CD4-positive, alpha-beta memory T cell (primary cell): ENCODE measurements around the gene PIGQ. TPM values are rescaled to one million over a fixed set of nuclear protein-coding genes. Genes with fewer than 3 reads are reported as not detected.

Experiments used
- CTCF ChIA-PET: fragments of 350-600 bp; sonication (Branson Sonifier 250); formaldehyde crosslinking; loops from one replicate; lab custom pipeline; 2021; ENCODE audit warnings: inconsistent platforms; ENCODE audit not compliant: partially characterized antibody; lab: Charles Lee
- POLR2A ChIA-PET: fragments of 350-600 bp; sonication (Branson Sonifier 250); formaldehyde crosslinking; loops from one replicate; lab custom pipeline; 2021; ENCODE audit not compliant: partially characterized antibody; lab: Charles Lee
- DNase-seq, 5 donors: peaks; one replicate each; pipeline versions ENCODE4 v3.0.0 to v3.0.0-alpha.2; 2020 to 2022; ENCODE audit warnings: mixed read lengths in 1 of 5
- H3K27ac ChIP-seq: one replicate; pipeline ENCODE4 v1.7.0; 2013; ENCODE audit warnings: low read depth, low read length
- H3K27me3 ChIP-seq: 2 replicates; pipeline ENCODE4 v1.7.0; 2013; ENCODE audit warnings: mild to moderate bottlenecking, low read length, moderate library complexity; ENCODE audit not compliant: insufficient read depth
- H3K36me3 ChIP-seq: 2 replicates; pipeline ENCODE4 v1.7.0; 2013; ENCODE audit warnings: mild to moderate bottlenecking, low read length, moderate library complexity; ENCODE audit not compliant: insufficient read depth
- H3K4me1 ChIP-seq: 2 replicates; pipeline ENCODE4 v1.7.0; 2013; ENCODE audit warnings: mild to moderate bottlenecking, low read length, moderate library complexity; ENCODE audit not compliant: insufficient read depth
- H3K4me3 ChIP-seq, 2 donors: one replicate each; pipeline ENCODE4 v1.7.0; 2013; ENCODE audit warnings: low read length in 2 of 2, mild to moderate bottlenecking in 1 of 2
- H3K9me3 ChIP-seq, 2 donors: one replicate each; pipeline ENCODE4 v1.7.0; 2013; ENCODE audit warnings: low read length in 2 of 2, control low read depth in 1 of 2; ENCODE audit not compliant: control insufficient read depth in 1 of 2
- H3K27ac Mint-ChIP-seq, 7 donors: one replicate each; pipeline ENCODE4 v1.8.0; 2020 to 2021; ENCODE audit warnings: mixed read lengths in 7 of 7, mild to moderate bottlenecking in 6 of 7, inconsistent platforms in 3 of 7, moderate library complexity in 3 of 7
- H3K27me3 Mint-ChIP-seq, 2 donors: one replicate each; pipeline ENCODE4 v1.8.0; 2020 to 2021; ENCODE audit warnings: mixed read lengths in 2 of 2
- H3K36me3 Mint-ChIP-seq, 2 donors: one replicate each; pipeline ENCODE4 v1.8.0; 2020 to 2021; ENCODE audit warnings: mixed read lengths in 2 of 2, inconsistent platforms in 1 of 2, mild to moderate bottlenecking in 1 of 2
- H3K4me1 Mint-ChIP-seq, 4 donors: one replicate each; pipeline ENCODE4 v1.8.0; 2020 to 2021; ENCODE audit warnings: mixed read lengths in 4 of 4, mild to moderate bottlenecking in 1 of 4
- H3K4me3 Mint-ChIP-seq, 8 donors: one replicate each; pipeline ENCODE4 v1.8.0; 2020 to 2021; ENCODE audit warnings: mixed read lengths in 8 of 8, mild to moderate bottlenecking in 7 of 8, moderate library complexity in 6 of 8, inconsistent platforms in 3 of 8
- H3K9me3 Mint-ChIP-seq, 8 donors: one replicate each; pipeline ENCODE4 v1.8.0; 2020 to 2021; ENCODE audit warnings: mixed read lengths in 8 of 8, mild to moderate bottlenecking in 5 of 8, inconsistent platforms in 3 of 8, moderate library complexity in 1 of 8
- intact Hi-C: fragments of 100-400 bp; cut with micrococcal nuclease; formaldehyde crosslinking; loops from one replicate; pipeline ENCODE4 v1.15.1; 2023
- polyA plus RNA-seq, 2 donors: library from polyadenylated mRNA; unstranded; fragments of 300-500 nt; fragmentation: Illumina TruSeq; gene quantifications; one replicate each; pipeline ENCODE4 v1.2.3, GENCODE V29; 2021
- total RNA-seq, 2 experiments: library from RNA; stranded (reverse); gene quantifications; one replicate each; pipeline ENCODE4 v1.2.3, GENCODE V29; 2021

PIGQ gene
- total and polyA plus RNA-seq, 4 experiments from 2014 or later: 7.2 to 63.3 (median 37.0) TPM

GRCh38 chr16:544517-544916, 25.3 kb upstream of the PIGQ start:
- peaks cover 0 to 1% (median 0%) of the 10 kb centered on the region in 4 donors for H3K4me1 Mint-ChIP-seq

GRCh38 chr16:546909-547770, 22.6 kb upstream of the PIGQ start:
- Histone ChIP-seq H3K4me3 (no peak overlapping the region), H3K9me3 (no peaks in the 10 kb centered on the region), H3K27ac (no peak overlapping the region), H3K4me1 (no peaks in the 10 kb centered on the region), H3K27me3 (no peaks in the 10 kb centered on the region), H3K36me3 (no peaks in the 10 kb centered on the region)
- no peak overlapping the region for H3K4me3 Mint-ChIP-seq
- peaks cover 0 to 1% (median 0%) of the 10 kb centered on the region in 4 donors for H3K4me1 Mint-ChIP-seq
- H3K27me3 Mint-ChIP-seq: no peaks in the 10 kb centered on the region
- intact Hi-C loops: no loop called here
- ChIA-PET CTCF (no interaction called here), POLR2A (interaction anchor here (1.0 to 1.4 kb wide), 2 partner anchors 18 to 89 kb away, joined by 3 to 5 read pairs; partner anchors contain the start of gene METTL26)
- peak; percentile 28 to 63 (median 31) for DNase-seq
- H3K27ac Mint-ChIP-seq: peak overlapping the region in 1 of 7 donors; percentile 51
- peaks cover 0 to 5% of the 10 kb centered on the region in 2 donors for H3K36me3 Mint-ChIP-seq
- H3K9me3 Mint-ChIP-seq: no peaks in the 10 kb centered on the region

More at GRCh38 chr16:544517-544916, 25.3 kb upstream of the PIGQ start:
- intact Hi-C loops: no loop called here
- no peaks in the 10 kb centered on the region for H3K36me3 ChIP-seq
- no peaks in the 10 kb centered on the region for H3K4me1 ChIP-seq
- H3K27me3 ChIP-seq: no peaks in the 10 kb centered on the region
- Mint-ChIP-seq H3K27ac (no peak overlapping the region), H3K27me3 (no peaks in the 10 kb centered on the region), H3K36me3 (peaks cover 0 to 5% of the 10 kb centered on the region in 2 donors), H3K4me3 (no peak overlapping the region), H3K9me3 (no peaks in the 10 kb centered on the region)
- POLR2A ChIA-PET: no interaction called here
- DNase-seq: no peak
- no peak overlapping the region for H3K4me3 ChIP-seq
- H3K27ac ChIP-seq: no peak overlapping the region
- no peaks in the 10 kb centered on the region for H3K9me3 ChIP-seq
- CTCF ChIA-PET: no interaction called here

GRCh38 chr16:548586-548985, 21.2 kb upstream of the PIGQ start:
- Mint-ChIP-seq H3K9me3 (no peaks in the 10 kb centered on the region), H3K27me3 (no peaks in the 10 kb centered on the region), H3K27ac (no peak overlapping the region), H3K4me3 (no peak overlapping the region), H3K4me1 (peaks cover 0 to 1% (median 0%) of the 10 kb centered on the region in 4 donors), H3K36me3 (peaks cover 0 to 1% of the 10 kb centered on the region in 2 donors)
- intact Hi-C loops: no loop called here
- no peaks in the 10 kb centered on the region for H3K27me3 ChIP-seq
- CTCF ChIA-PET: no interaction called here
- H3K9me3 ChIP-seq: no peaks in the 10 kb centered on the region
- no peak overlapping the region for H3K4me3 ChIP-seq
- H3K27ac ChIP-seq: no peak overlapping the region
- H3K36me3 ChIP-seq: no peaks in the 10 kb centered on the region
- POLR2A ChIA-PET: no interaction called here
- H3K4me1 ChIP-seq: no peaks in the 10 kb centered on the region
- no peak for DNase-seq

GRCh38 chr16:549544-550263, 20.1 kb upstream of the PIGQ start:
- H3K27me3 ChIP-seq: no peaks in the 10 kb centered on the region

DNA sequence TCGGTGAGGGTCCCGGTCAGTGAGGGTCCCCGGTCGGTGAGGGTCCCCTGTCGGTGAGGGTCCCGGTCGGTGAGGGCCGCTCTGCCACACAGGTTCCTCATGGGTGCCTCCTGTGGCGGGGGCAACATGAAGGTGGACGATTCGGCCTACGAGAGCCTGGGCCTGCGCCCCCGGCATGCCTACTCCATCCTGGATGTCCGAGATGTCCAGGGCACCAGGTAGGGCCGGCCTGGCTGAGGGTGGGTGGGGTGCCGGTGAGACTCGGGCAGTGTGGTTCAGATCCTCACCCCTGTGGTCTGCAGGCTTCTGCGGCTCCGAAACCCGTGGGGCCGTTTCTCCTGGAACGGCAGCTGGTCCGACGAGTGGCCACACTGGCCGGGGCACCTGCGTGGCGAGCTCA, 18.6 kb upstream of the PIGQ start:
- Mint-ChIP-seq H3K4me3 (no peak overlapping the region), H3K27ac (no peak overlapping the region), H3K4me1 (no peaks in the 10 kb centered on the region), H3K27me3 (no peaks in the 10 kb centered on the region), H3K36me3 (peaks cover 0 to 1% of the 10 kb centered on the region in 2 donors), H3K9me3 (no peaks in the 10 kb centered on the region)
- Histone ChIP-seq H3K36me3 (no peaks in the 10 kb centered on the region), H3K9me3 (no peaks in the 10 kb centered on the region), H3K27ac (no peak overlapping the region), H3K4me3 (no peak overlapping the region), H3K27me3 (no peaks in the 10 kb centered on the region), H3K4me1 (no peaks in the 10 kb centered on the region)
- intact Hi-C loops: no loop called here
- DNase-seq: no peak
- ChIA-PET POLR2A (no interaction called here), CTCF (no interaction called here)

More at GRCh38 chr16:549544-550263, 20.1 kb upstream of the PIGQ start:
- Histone ChIP-seq H3K9me3 (no peaks in the 10 kb centered on the region), H3K4me1 (no peaks in the 10 kb centered on the region), H3K27ac (no peak overlapping the region), H3K36me3 (no peaks in the 10 kb centered on the region), H3K4me3 (no peak overlapping the region)
- no peaks in the 10 kb centered on the region for H3K27me3 Mint-ChIP-seq
- no peaks in the 10 kb centered on the region for H3K9me3 Mint-ChIP-seq
- peaks cover 0 to 3% of the 10 kb centered on the region in 2 donors for H3K36me3 Mint-ChIP-seq
- no peak overlapping the region for H3K4me3 Mint-ChIP-seq
- intact Hi-C loops: no loop called here
- peaks cover 0 to 1% (median 0%) of the 10 kb centered on the region in 4 donors for H3K4me1 Mint-ChIP-seq
- DNase-seq: no peak
- no peak overlapping the region for H3K27ac Mint-ChIP-seq
- ChIA-PET POLR2A (no interaction called here), CTCF (no interaction called here)

DNA sequence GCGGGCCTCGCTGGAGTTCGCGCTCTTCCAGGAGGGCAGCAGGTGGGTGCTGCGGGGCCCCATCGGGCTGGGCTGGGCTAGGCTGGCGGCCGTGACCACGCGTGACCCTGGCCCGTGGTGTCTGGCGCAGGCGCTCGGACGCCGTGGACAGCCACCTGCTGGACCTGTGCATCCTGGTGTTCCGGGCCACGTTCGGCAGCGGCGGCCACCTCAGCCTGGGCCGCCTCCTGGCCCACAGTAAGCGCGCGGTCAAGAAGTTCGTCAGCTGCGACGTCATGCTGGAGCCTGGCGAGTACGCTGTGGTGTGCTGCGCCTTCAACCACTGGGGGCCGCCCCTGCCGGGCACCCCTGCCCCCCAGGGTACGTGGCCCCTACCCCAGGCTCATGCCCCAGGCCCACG, 17.6 kb upstream of the PIGQ start:
- intact Hi-C loops: no loop called here
- CTCF ChIA-PET: no interaction called here
- Histone ChIP-seq H3K4me1 (no peaks in the 10 kb centered on the region), H3K27ac (no peak overlapping the region), H3K36me3 (no peaks in the 10 kb centered on the region), H3K4me3 (no peak overlapping the region), H3K27me3 (no peaks in the 10 kb centered on the region), H3K9me3 (no peaks in the 10 kb centered on the region)
- no peaks in the 10 kb centered on the region for H3K9me3 Mint-ChIP-seq
- H3K4me3 Mint-ChIP-seq: no peak overlapping the region
- no peaks in the 10 kb centered on the region for H3K4me1 Mint-ChIP-seq
- POLR2A ChIA-PET: no interaction called here
- H3K36me3 Mint-ChIP-seq: peaks cover 0 to 1% of the 10 kb centered on the region in 2 donors
- H3K27ac Mint-ChIP-seq: no peak overlapping the region
- H3K27me3 Mint-ChIP-seq: no peaks in the 10 kb centered on the region
- DNase-seq: no peak

DNA sequence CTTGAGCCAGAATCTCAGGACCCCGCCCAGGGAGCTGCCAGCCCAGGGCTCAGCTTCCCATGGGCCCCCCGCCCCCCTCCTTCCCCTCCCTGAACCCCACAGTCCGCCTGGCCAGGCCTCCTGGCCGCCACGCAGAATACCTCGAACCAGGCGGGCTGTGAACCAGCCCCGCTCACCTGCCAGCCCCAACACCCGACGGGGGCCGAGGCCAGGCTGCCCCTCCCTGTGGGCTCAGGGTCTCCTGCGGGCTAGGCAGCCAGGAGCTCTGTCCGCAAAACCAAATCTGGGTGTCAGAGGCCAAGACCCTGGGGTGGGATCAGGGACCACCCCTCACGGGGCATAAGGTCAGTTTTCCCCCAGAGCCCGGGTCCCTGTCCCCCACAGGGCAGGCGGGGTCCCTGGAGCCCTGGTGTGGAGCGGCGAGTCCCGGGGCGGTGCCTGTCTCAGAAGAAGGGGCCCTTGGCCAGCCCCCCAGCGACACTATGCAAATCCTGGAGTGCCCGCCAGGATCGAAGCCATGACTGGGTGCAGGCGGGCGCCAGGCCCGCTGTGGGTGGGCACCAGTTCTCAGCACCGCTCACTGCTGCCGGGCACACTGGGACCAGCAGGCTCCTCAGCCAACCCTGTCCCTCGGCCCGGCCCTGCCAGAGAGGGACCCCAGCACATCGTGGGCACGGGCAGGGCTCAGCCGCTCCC, 16.0 kb upstream of the PIGQ start:
- Mint-ChIP-seq H3K36me3 (peaks cover 0 to 1% of the 10 kb centered on the region in 2 donors), H3K27ac (no peak overlapping the region), H3K27me3 (peaks cover 0 to 3% of the 10 kb centered on the region in 2 donors), H3K4me3 (no peak overlapping the region), H3K9me3 (no peaks in the 10 kb centered on the region), H3K4me1 (no peaks in the 10 kb centered on the region)
- ChIA-PET CTCF (no interaction called here), POLR2A (no interaction called here)
- Histone ChIP-seq H3K27me3 (peaks cover 2% of the 10 kb centered on the region), H3K9me3 (no peaks in the 10 kb centered on the region), H3K36me3 (no peaks in the 10 kb centered on the region), H3K4me3 (no peak overlapping the region), H3K4me1 (no peaks in the 10 kb centered on the region), H3K27ac (no peak overlapping the region)
- no peak for DNase-seq
- intact Hi-C loops: no loop called here
